ENCODE results near the gene SLC26A5.

DNA sequence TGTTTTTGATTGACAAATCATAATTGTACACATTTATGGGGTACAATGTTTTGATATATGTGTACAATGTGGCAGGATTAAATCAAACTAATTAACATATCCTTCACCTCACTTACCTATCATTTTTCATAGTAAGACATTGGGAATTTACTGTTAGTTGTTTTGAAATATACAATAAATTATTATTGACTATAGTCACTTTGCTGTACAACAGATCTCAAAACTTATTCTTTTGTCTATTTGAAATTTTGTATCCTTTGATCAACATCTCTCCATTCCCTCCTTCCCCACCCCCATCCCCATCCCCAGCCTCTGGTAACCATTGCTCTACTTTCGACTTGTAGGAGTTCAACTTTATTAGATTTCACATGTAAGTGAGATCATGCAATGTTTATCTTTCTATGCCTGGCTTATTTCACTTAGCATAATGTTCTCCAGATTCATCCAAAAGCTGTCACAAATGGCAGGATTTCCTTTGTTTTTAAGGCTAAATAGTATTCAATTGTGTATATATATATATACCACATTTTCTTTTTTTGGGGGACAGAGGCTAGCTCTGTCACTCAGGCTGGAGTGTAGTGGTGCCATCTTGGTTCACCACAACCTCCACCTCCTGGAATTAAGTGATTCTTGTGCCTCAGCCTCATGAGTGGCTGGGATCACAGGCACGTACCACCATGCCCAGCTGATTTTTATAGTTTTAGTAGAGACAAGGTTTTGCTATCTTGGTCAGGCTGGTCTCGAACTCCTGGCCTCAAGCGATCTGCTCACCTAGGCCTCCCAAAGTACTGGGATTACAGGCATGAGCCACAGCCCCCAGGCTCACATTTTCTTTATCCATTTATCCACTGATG is 23.3 kb upstream of the SLC26A5 start:
- TF ChIP-seq, protein P1, sequence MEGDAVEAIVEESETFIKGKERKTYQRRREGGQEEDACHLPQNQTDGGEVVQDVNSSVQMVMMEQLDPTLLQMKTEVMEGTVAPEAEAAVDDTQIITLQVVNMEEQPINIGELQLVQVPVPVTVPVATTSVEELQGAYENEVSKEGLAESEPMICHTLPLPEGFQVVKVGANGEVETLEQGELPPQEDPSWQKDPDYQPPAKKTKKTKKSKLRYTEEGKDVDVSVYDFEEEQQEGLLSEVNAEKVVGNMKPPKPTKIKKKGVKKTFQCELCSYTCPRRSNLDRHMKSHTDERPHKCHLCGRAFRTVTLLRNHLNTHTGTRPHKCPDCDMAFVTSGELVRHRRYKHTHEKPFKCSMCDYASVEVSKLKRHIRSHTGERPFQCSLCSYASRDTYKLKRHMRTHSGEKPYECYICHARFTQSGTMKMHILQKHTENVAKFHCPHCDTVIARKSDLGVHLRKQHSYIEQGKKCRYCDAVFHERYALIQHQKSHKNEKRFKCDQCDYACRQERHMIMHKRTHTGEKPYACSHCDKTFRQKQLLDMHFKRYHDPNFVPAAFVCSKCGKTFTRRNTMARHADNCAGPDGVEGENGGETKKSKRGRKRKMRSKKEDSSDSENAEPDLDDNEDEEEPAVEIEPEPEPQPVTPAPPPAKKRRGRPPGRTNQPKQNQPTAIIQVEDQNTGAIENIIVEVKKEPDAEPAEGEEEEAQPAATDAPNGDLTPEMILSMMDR (conservative IDR thresholded peaks at IDR 0.05 in 1 of 2, IDR thresholded peaks at IDR 0.05 in 1 of 2; ENCODE audit: low read depth in 1 of 2, low read length in 2 of 2): no peak
- TF ChIP-seq EZH2 (IDR thresholded peaks at IDR 0.05; ENCODE audit: low read length, missing control alignments): no peak

All from fibroblast of lung (primary cell).